NCI-H748 treated with DMSO at 0.1 percent for 48 hours (cell line): ENCODE measurements around the gene CORO6.

Experiments
- DNase-seq: peaks from one replicate; lab custom pipeline; 2025; lab: John Stamatoyannopoulos, UW

CORO6 gene

GRCh38 chr17:29590411-29591145 lies 32.1 kb downstream of the CORO6 start:
- no peak for DNase-seq

- DNase-seq = peak; percentile 73
These were observed 32.9 kb downstream of the CORO6 start, which contains the start of gene GIT1 for GRCh38 chr17:29589524-29590410. GIT1 (minus strand) TSS chr17:29589648; CDS start chr17:29589378, 270 bp downstream.

- DNase-seq = peak; percentile 18
These were observed 33.9 kb downstream of the CORO6 start for GRCh38 chr17:29588562-29589411.

- no peak for DNase-seq
These were observed 34.6 kb downstream of the CORO6 start for GRCh38 chr17:29588017-29588561.

- no peak for DNase-seq
These were observed 35.1 kb downstream of the CORO6 start for GRCh38 chr17:29587591-29587990.

GRCh38 chr17:29586676-29587469 lies 35.8 kb downstream of the CORO6 start:
- DNase-seq = no peak

GRCh38 chr17:29585080-29585751 lies 37.5 kb downstream of the CORO6 start:
- DNase-seq = no peak

GRCh38 chr17:29584452-29585079 lies 38.1 kb downstream of the CORO6 start:
- no peak for DNase-seq

- DNase-seq = no peak
These were observed 39.1 kb downstream of the CORO6 start for GRCh38 chr17:29583324-29584248.

- no peak for DNase-seq
These were observed 39.9 kb downstream of the CORO6 start for GRCh38 chr17:29582772-29583171.

- DNase-seq = no peak
These were observed 40.4 kb downstream of the CORO6 start for GRCh38 chr17:29582254-29582765.

GRCh38 chr17:29581583-29582253 lies 41.0 kb downstream of the CORO6 start:
- DNase-seq = peak; percentile 29

- peak; percentile 69 for DNase-seq
These were observed 42.6 kb downstream of the CORO6 start for GRCh38 chr17:29579866-29580771.

GRCh38 chr17:29578626-29579485 lies 43.9 kb downstream of the CORO6 start:
- DNase-seq = no peak

- no peak for DNase-seq
These were observed 45.1 kb downstream of the CORO6 start for GRCh38 chr17:29577385-29578211.
